ENCODE results near the gene ZNF880.

- TF ChIP-seq CTCF (IDR thresholded peaks at IDR 0.05; ENCODE audit: low read depth, low read length, poor library complexity, severe bottlenecking) (no peak), EZH2phosphoT487 (IDR thresholded peaks at IDR 0.05; ENCODE audit: borderline replicate concordance, low read length) (no peak)
Measured at GRCh38 chr19:52370341-52370710, 603 bp downstream of the ZNF880 start.

Measured in DOHH2 (cell line).